K562 (cell line): ENCODE measurements around the gene GATAD1. TPM values are rescaled to one million over a fixed set of nuclear protein-coding genes. Genes with fewer than 3 reads are reported as not detected.

Experiments
- ATAC-seq: fragments of 200-7000 bp; cut with Tn5 transposase; 3 replicates; pipeline ENCODE4 v1.9.1; 2020; ENCODE audit warnings: moderate library complexity
- BruUV-seq: library from RNA; stranded (reverse); fragments of 400-500 nt; replicated peaks from 2 replicates; lab custom pipeline; 2021; lab: Mats Ljungman, UMichigan
- CTCF ChIA-PET: fragments of 300-600 bp; formaldehyde crosslinking; extraction: SDS; loops from one replicate; lab custom pipeline; 2021; ENCODE audit warnings: low intra/inter-chr PET ratio; lab: Yijun Ruan, JAX
- POLR2A ChIA-PET: fragments of 300-600, 350-650 bp; sonication (Branson Sonifier 250); formaldehyde crosslinking; extraction: SDS; loops from one replicate; lab custom pipeline; 2021; ENCODE audit warnings: antibody characterized with exemption, inconsistent platforms; lab: Yijun Ruan, JAX
- DNase-seq, 4 experiments: peaks; one replicate each; pipeline versions ENCODE4 v3.0.0 to v3.0.0-alpha.2; 2011 to 2018; ENCODE audit warnings: low spot score in 3 of 4, mixed read lengths in 3 of 4; ENCODE audit errors: extremely low read depth in 1 of 4
- FAIRE-seq: peaks from 2 replicates; lab custom pipeline; 2011; peaks lifted over from hg19 to GRCh38; lab: Jason Lieb, UNC
- H2AFZ ChIP-seq: 2 replicates; pipeline ENCODE4 v1.6.0; 2011; ENCODE audit warnings: low read depth, low read length, control low read depth, inconsistent platforms
- H3K27ac ChIP-seq: fragments of 200-600 bp; 3 replicates; pipeline ENCODE4 v1.8.0; 2011; ENCODE audit warnings: low read depth, mild to moderate bottlenecking, control low read depth, inconsistent platforms, low read length, moderate library complexity, mixed read lengths; ENCODE audit errors: extremely low read depth
- H3K27me3 ChIP-seq, 2 experiments: fragments of 300-600 bp in 1 of 2; 2 replicates in 1 of 2; 3 replicates in 1 of 2; pipeline versions ENCODE4 v1.6.0 to v1.8.0; 2011; ENCODE audit warnings: inconsistent platforms in 2 of 2, low read length in 2 of 2, mild to moderate bottlenecking in 1 of 2, mixed read lengths in 1 of 2, moderate library complexity in 1 of 2; ENCODE audit not compliant: control insufficient read depth in 2 of 2, insufficient read depth in 2 of 2
- H3K36me3 ChIP-seq: fragments of 300-600 bp; 3 replicates; pipeline ENCODE4 v1.8.0; 2011; ENCODE audit warnings: mild to moderate bottlenecking, low read length, inconsistent platforms; ENCODE audit not compliant: control insufficient read depth, insufficient read depth
- H3K4me1 ChIP-seq, 2 experiments: fragments of 200-600 bp in 1 of 2; replicated peaks in 1 of 2; 2 replicates in 1 of 2; 3 replicates in 1 of 2; pipeline versions ENCODE4 v1.5.1 to v1.8.0; 2011; ENCODE audit warnings: inconsistent platforms in 2 of 2, low read length in 2 of 2, mild to moderate bottlenecking in 1 of 2, mixed read lengths in 1 of 2, moderate library complexity in 1 of 2; ENCODE audit not compliant: control insufficient read depth in 2 of 2, insufficient read depth in 2 of 2
- H3K4me2 ChIP-seq: 2 replicates; pipeline ENCODE4 v1.6.1; 2011; ENCODE audit warnings: low read length, control low read depth, inconsistent platforms, mixed read lengths; ENCODE audit not compliant: insufficient read depth
- H3K4me3 ChIP-seq: fragments of 200-600 bp; sonication (generic), shearing (Covaris generic); 2 replicates; pipeline ENCODE4 v1.5.1; 2016; ENCODE audit warnings: control low read depth, inconsistent platforms
- H3K79me2 ChIP-seq: fragments of 200-600 bp; 3 replicates; pipeline ENCODE4 v1.8.0; 2011; ENCODE audit warnings: low read length, inconsistent platforms; ENCODE audit not compliant: control insufficient read depth, insufficient read depth
- H3K9ac ChIP-seq, 2 experiments: 2 replicates each; pipeline versions ENCODE4 v1.6.0 to v1.6.1; 2011; ENCODE audit warnings: low read depth in 2 of 2, low read length in 2 of 2, control low read depth in 1 of 2, inconsistent platforms in 1 of 2, mild to moderate bottlenecking in 1 of 2, mixed read lengths in 1 of 2; ENCODE audit not compliant: insufficient read depth in 1 of 2
- H3K9me1 ChIP-seq: one replicate; pipeline ENCODE4 v1.6.0; 2011; ENCODE audit warnings: inconsistent platforms, mild to moderate bottlenecking, low read length, moderate library complexity; ENCODE audit not compliant: control insufficient read depth, insufficient read depth
- H3K9me3 ChIP-seq: replicated peaks from 2 replicates; pipeline ENCODE4 v1.5.1; 2011; ENCODE audit warnings: low read depth, low read length, inconsistent platforms; ENCODE audit not compliant: control insufficient read depth, insufficient read depth
- H4K20me1 ChIP-seq: replicated peaks from 2 replicates; pipeline ENCODE4 v1.6.1; 2011; ENCODE audit warnings: low read length, inconsistent platforms, mixed read lengths; ENCODE audit not compliant: control insufficient read depth, insufficient read depth
- CBX5 ChIP-seq: IDR thresholded peaks from 2 replicates; pipeline ENCODE4 v1.6.1; 2014; ENCODE audit warnings: low read depth, borderline replicate concordance
- KLF6 ChIP-seq: fragments of 250-450 bp; sonication (Bioruptor Pico); IDR thresholded peaks from 2 replicates; pipeline ENCODE4 v1.4.0; 2020; ENCODE audit warnings: mild to moderate bottlenecking, moderate library complexity, borderline replicate concordance
- MTA2 ChIP-seq: fragments of 450-650 bp; IDR thresholded peaks from 2 replicates; pipeline ENCODE4 v1.6.1; 2016; ENCODE audit warnings: low read depth
- YY1 ChIP-seq, 3 experiments: IDR thresholded peaks; 2 replicates each; pipeline ENCODE4 v1.6.1; 2011; ENCODE audit warnings: low read length in 2 of 3, mild to moderate bottlenecking in 2 of 3, moderate library complexity in 2 of 3, borderline replicate concordance in 1 of 3, control low read depth in 1 of 3, low read depth in 1 of 3; ENCODE audit not compliant: insufficient read depth in 3 of 3, insufficient replicate concordance in 2 of 3, control insufficient read depth in 1 of 3, insufficient read length in 1 of 3; ENCODE audit errors: extremely low read depth in 1 of 3
- ZBED1 ChIP-seq: IDR thresholded peaks from 2 replicates; pipeline ENCODE4 v1.6.1; 2014
- ZNF41 ChIP-seq: fragments of 250-450 bp; sonication (Bioruptor Pico); conservative IDR thresholded peaks from 2 replicates; pipeline ENCODE4 v1.4.0; 2020; ENCODE audit warnings: mild to moderate bottlenecking
- ZNF778 ChIP-seq: fragments of 450-650 bp; formaldehyde crosslinking; IDR thresholded peaks from 2 replicates; pipeline ENCODE4 v1.4.0; 2020; ENCODE audit warnings: mild to moderate bottlenecking, moderate library complexity
- WGBS: fragments of 100-300 bp; shearing (Covaris generic); methylation state at CpG from one replicate; pipeline ENCODE4 v1.1.6; 2016; ENCODE audit warnings: low coverage, mixed read lengths; ENCODE audit not compliant: insufficient coverage; ENCODE audit errors: missing lambda C conversion rate; 5-methylcytosine and 5-hydroxymethylcytosine counted together
- in situ Hi-C: fragments of 300-500 bp; cut with MboI; formaldehyde crosslinking; loops from 4 replicates; pipeline ENCODE4 v1.15.0; 2018; ENCODE audit warnings: inconsistent platforms, mixed read lengths
- intact Hi-C: fragments of 100-400 bp; cut with micrococcal nuclease; formaldehyde crosslinking; loops from 2 replicates; pipeline ENCODE4 v1.14.2; 2022
- polyA plus RNA-seq, 8 experiments: library from polyadenylated mRNA; depleted of rRNA in 4 of 8; stranded (reverse) in 5 of 8; unstranded in 3 of 8; fragments of >200 nt; fragmentation: Nextera tagmentation in 2 of 8; fragmentation: Illumina TruSeq in 1 of 8; extraction: Ambion mirVana in 2 of 8; extraction: Trizol in 1 of 8; gene quantifications; 2 replicates each; pipeline versions ENCODE4 v1.2.1 to v1.2.3, GENCODE V29; 2011 to 2014; ENCODE audit warnings: inconsistent platforms in 1 of 8, missing spikeins in 1 of 8
- total RNA-seq, 7 experiments: library from RNA; depleted of rRNA in 6 of 7; stranded (reverse); fragments of >200 nt in 6 of 7; fragmentation: Illumina TruSeq in 2 of 7; extraction: Trizol in 2 of 7; gene quantifications; 2 replicates each; pipeline versions ENCODE4 v1.2.1 to v1.2.3, GENCODE V29; 2011 to 2021; ENCODE audit warnings: low replicate concordance in 1 of 7
- TF ChIP-seq, protein P1 (sequence below), 2 experiments: fragments of 450-650 bp; IDR thresholded peaks; 2 replicates each; pipeline ENCODE4 v1.6.1; 2018; ENCODE audit warnings: mild to moderate bottlenecking in 2 of 2, low read depth in 1 of 2; ENCODE audit not compliant: partially characterized antibody in 2 of 2

The GATAD1 gene
- total and polyA plus RNA-seq, 9 of the 15 experiments (the other 6 are each of a cell fraction or from before 2014, with no cell fraction given), result 9.3 to 67.7 (median 34.3) TPM

DNA sequence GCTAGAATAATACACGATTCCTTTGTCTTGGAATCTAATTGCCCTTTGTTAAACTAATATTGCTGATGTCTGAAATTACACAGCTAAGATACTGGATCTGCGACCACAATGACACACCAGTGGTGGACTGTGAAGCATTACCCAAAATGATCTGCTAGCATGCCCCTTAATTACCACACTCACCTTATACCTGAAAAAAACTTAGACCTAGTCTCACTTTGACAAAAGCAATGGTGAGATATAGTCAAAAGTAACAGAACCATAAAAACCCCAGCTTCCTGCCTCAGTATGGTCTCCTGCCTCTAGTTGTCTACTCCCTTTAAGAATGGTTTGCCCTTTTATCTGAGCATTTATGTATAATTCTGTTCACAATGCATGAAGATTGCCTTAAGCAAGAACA is 51.3 kb downstream of the GATAD1 start:
- Histone ChIP-seq H2AFZ (no peak overlapping the region), H3K4me3 (no peak overlapping the region), H3K4me1 (no peaks in the 10 kb centered on the region), H3K27ac (no peak overlapping the region), H3K9me1 (no peaks in the 10 kb centered on the region), H3K79me2 (no peaks in the 10 kb centered on the region), H4K20me1 (no peaks in the 10 kb centered on the region), H3K27me3 (no peaks in the 10 kb centered on the region), H3K9ac (no peak overlapping the region), H3K9me3 (no peaks in the 10 kb centered on the region), H3K36me3 (peaks cover 29% of the 10 kb centered on the region), H3K4me2 (no peak overlapping the region)
- DNase-seq (no peak), ATAC-seq (no peak), FAIRE-seq (no peak)
- ChIA-PET POLR2A (interaction anchor here (0.6 to 1.2 kb wide), 4 partner anchors 9 to 341 kb away, joined by 3 to 6 read pairs (median 4); partner anchors contain the start of genes PEX1 and RBM48), CTCF (no interaction called here)
- in situ Hi-C loops, result no loop called here
- 57% methylated on average over 2 of the region's 2 CpGs for WGBS
- TF ChIP-seq ZNF778 (no peak), YY1 (IDR thresholded peaks at IDR 0.05; ENCODE audit: borderline replicate concordance in 1 of 3, control insufficient read depth in 1 of 3, extremely low read depth in 1 of 3, insufficient read depth in 3 of 3, insufficient read length in 1 of 3, insufficient replicate concordance in 2 of 3, low read depth in 1 of 3, low read length in 2 of 3) (no peak)
- BruUV-seq, result no TSS peak
- intact Hi-C loops, result no loop called here

DNA sequence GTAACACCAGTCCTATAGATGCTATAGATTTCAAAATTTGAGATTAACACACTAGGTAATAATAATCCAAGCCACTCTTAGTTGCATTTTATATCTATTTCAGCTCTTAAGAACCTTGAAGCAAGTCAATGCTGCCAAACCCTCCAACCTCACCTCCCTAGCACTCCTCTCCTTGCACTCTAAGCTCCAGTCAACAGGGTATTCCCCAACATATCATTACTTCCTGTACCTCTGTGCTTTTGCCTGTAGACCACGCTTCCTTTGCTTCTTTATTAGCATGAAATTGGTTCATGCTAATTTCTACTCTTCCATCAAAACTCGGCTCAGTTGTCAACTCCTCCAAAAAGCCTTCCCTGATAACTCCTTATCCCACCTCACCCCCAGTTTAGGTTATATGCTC is 56.5 kb downstream of the GATAD1 start:
- WGBS, result 57% methylated on average over 2 of the region's 2 CpGs
- H3K4me3 ChIP-seq, result no peak overlapping the region
- no peak overlapping the region for H2AFZ ChIP-seq
- in situ Hi-C loops, result no loop called here
- no peaks in the 10 kb centered on the region for H3K79me2 ChIP-seq
- TF ChIP-seq ZNF41 (CRISPR knock-in tag) (no peak), MTA2 (no peak), KLF6 (CRISPR knock-in tag) (no peak), ZBED1 (no peak), CBX5 (no peak)
- TF ChIP-seq, protein P1, sequence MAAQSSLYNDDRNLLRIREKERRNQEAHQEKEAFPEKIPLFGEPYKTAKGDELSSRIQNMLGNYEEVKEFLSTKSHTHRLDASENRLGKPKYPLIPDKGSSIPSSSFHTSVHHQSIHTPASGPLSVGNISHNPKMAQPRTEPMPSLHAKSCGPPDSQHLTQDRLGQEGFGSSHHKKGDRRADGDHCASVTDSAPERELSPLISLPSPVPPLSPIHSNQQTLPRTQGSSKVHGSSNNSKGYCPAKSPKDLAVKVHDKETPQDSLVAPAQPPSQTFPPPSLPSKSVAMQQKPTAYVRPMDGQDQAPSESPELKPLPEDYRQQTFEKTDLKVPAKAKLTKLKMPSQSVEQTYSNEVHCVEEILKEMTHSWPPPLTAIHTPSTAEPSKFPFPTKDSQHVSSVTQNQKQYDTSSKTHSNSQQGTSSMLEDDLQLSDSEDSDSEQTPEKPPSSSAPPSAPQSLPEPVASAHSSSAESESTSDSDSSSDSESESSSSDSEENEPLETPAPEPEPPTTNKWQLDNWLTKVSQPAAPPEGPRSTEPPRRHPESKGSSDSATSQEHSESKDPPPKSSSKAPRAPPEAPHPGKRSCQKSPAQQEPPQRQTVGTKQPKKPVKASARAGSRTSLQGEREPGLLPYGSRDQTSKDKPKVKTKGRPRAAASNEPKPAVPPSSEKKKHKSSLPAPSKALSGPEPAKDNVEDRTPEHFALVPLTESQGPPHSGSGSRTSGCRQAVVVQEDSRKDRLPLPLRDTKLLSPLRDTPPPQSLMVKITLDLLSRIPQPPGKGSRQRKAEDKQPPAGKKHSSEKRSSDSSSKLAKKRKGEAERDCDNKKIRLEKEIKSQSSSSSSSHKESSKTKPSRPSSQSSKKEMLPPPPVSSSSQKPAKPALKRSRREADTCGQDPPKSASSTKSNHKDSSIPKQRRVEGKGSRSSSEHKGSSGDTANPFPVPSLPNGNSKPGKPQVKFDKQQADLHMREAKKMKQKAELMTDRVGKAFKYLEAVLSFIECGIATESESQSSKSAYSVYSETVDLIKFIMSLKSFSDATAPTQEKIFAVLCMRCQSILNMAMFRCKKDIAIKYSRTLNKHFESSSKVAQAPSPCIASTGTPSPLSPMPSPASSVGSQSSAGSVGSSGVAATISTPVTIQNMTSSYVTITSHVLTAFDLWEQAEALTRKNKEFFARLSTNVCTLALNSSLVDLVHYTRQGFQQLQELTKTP (IDR thresholded peaks at IDR 0.05; ENCODE audit: low read depth in 1 of 2, partially characterized antibody in 2 of 2), result no peak
- no peak overlapping the region for H3K4me2 ChIP-seq
- no peak for DNase-seq
- CTCF ChIA-PET, result no interaction called here
- H3K9me3 ChIP-seq, result no peaks in the 10 kb centered on the region
- no peak for ATAC-seq
- no peaks in the 10 kb centered on the region for H4K20me1 ChIP-seq
- intact Hi-C loops, result no loop called here
- POLR2A ChIA-PET, result interaction anchor here (0.7 kb wide), 1 partner anchor 521 kb away, joined by 3 read pairs; no protein-coding TSS in a partner anchor
- no peaks in the 10 kb centered on the region for H3K27me3 ChIP-seq
- no peak overlapping the region for H3K9ac ChIP-seq
- H3K9me1 ChIP-seq, result no peaks in the 10 kb centered on the region
- no peak for FAIRE-seq
- no peak overlapping the region for H3K27ac ChIP-seq
- H3K36me3 ChIP-seq, result peaks cover 18% of the 10 kb centered on the region; the same call in 2 of the 3 replicates
- BruUV-seq, result no TSS peak
- no peaks in the 10 kb centered on the region for H3K4me1 ChIP-seq
